Endothelial cell of umbilical vein (primary cell): Measurements from ENCODE around the gene NPC1L1. TPM values are rescaled to one million over a fixed set of nuclear protein-coding genes. Genes with fewer than 3 reads are reported as not detected.

Experiments
- BruUV-seq: library from RNA; stranded (reverse); fragments of 400-500 nt; replicated peaks from 2 replicates; lab custom pipeline; 2021; lab: Mats Ljungman, UMichigan
- CTCF ChIA-PET: fragments of 300-600, 350-600 bp; sonication (Branson Sonifier 250); formaldehyde crosslinking; loops from one replicate; lab custom pipeline; 2021; ENCODE audit warnings: antibody characterized with exemption, inconsistent platforms; lab: Charles Lee
- POLR2A ChIA-PET: fragments of 300-600, 350-600 bp; sonication (Branson Sonifier 250); formaldehyde crosslinking; loops from one replicate; lab custom pipeline; 2021; ENCODE audit warnings: antibody characterized with exemption, inconsistent platforms; lab: Charles Lee
- DNase-seq: peaks from one replicate; pipeline ENCODE4 v3.0.0-alpha.2; 2011; ENCODE audit warnings: low read depth, low spot score
- FAIRE-seq: peaks from 2 replicates; lab custom pipeline; 2011; peaks lifted over from hg19 to GRCh38; lab: Jason Lieb, UNC
- H2AFZ ChIP-seq: 2 replicates; pipeline ENCODE4 v1.6.0; 2012; ENCODE audit warnings: low read depth, low read length, control low read depth, inconsistent platforms
- H3K27ac ChIP-seq: 2 replicates; pipeline ENCODE4 v1.5.1; 2011; ENCODE audit warnings: low read depth, mild to moderate bottlenecking, control low read depth, low read length, moderate library complexity; ENCODE audit not compliant: insufficient read depth
- H3K27me3 ChIP-seq, 2 experiments: 2 replicates each; pipeline versions ENCODE4 v1.6.0 to v1.6.1; 2011; ENCODE audit warnings: low read length in 2 of 2, mixed read lengths in 1 of 2; ENCODE audit not compliant: control insufficient read depth in 2 of 2, insufficient read depth in 2 of 2
- H3K36me3 ChIP-seq, 2 experiments: 2 replicates in 1 of 2; 3 replicates in 1 of 2; pipeline ENCODE4 v1.5.1; 2011; ENCODE audit warnings: low read length in 2 of 2, mild to moderate bottlenecking in 1 of 2, moderate library complexity in 1 of 2; ENCODE audit not compliant: control insufficient read depth in 2 of 2, insufficient read depth in 2 of 2; ENCODE audit errors: extremely low read depth in 1 of 2
- H3K4me1 ChIP-seq: 3 replicates; pipeline ENCODE4 v1.5.1; 2011; ENCODE audit warnings: mild to moderate bottlenecking, low read length; ENCODE audit not compliant: control insufficient read depth, insufficient read depth; ENCODE audit errors: extremely low read depth
- H3K4me2 ChIP-seq: 2 replicates; pipeline ENCODE4 v1.6.1; 2011; ENCODE audit warnings: low read length, control low read depth, mixed read lengths; ENCODE audit not compliant: insufficient read depth
- H3K4me3 ChIP-seq, 3 experiments: fragments of 200-600 bp in 1 of 3; sonication (generic), shearing (Covaris generic) in 1 of 3; replicated peaks in 1 of 3; 2 replicates each; pipeline ENCODE4 v1.5.1; 2011 to 2016; ENCODE audit warnings: control low read depth in 3 of 3, low read length in 3 of 3, mild to moderate bottlenecking in 2 of 3, inconsistent platforms in 1 of 3, low read depth in 1 of 3, moderate library complexity in 1 of 3; ENCODE audit not compliant: insufficient read depth in 1 of 3
- H3K79me2 ChIP-seq: 2 replicates; pipeline ENCODE4 v1.6.0; 2012; ENCODE audit warnings: low read length, inconsistent platforms; ENCODE audit not compliant: control insufficient read depth, insufficient read depth
- H3K9ac ChIP-seq: replicated peaks from 2 replicates; pipeline ENCODE3; 2011; ENCODE audit warnings: low read length, control low read depth; ENCODE audit not compliant: insufficient read depth; ENCODE audit errors: extremely low read depth
- H3K9me1 ChIP-seq: replicated peaks from 3 replicates; pipeline ENCODE4 v1.6.0; 2011; ENCODE audit warnings: mild to moderate bottlenecking, low read length; ENCODE audit not compliant: control insufficient read depth, insufficient read depth; ENCODE audit errors: extremely low read depth
- H3K9me3 ChIP-seq: replicated peaks from 2 replicates; pipeline ENCODE4 v1.5.1; 2012; ENCODE audit warnings: low read length, inconsistent platforms; ENCODE audit not compliant: control insufficient read depth, insufficient read depth
- H4K20me1 ChIP-seq: replicated peaks from 2 replicates; pipeline ENCODE3; 2011; ENCODE audit warnings: mild to moderate bottlenecking, low read length; ENCODE audit not compliant: control insufficient read depth, insufficient read depth; ENCODE audit errors: extremely low read depth
- EZH2 ChIP-seq: IDR thresholded peaks from 2 replicates; pipeline ENCODE4 v1.6.1; 2012; ENCODE audit warnings: borderline replicate concordance, low read depth, mild to moderate bottlenecking, moderate library complexity, low read length, inconsistent platforms; ENCODE audit not compliant: severe bottlenecking
- FOS ChIP-seq: IDR thresholded peaks from 2 replicates; pipeline ENCODE4 v1.6.1; 2011; ENCODE audit warnings: mild to moderate bottlenecking, low read length, moderate library complexity, borderline replicate concordance; ENCODE audit not compliant: insufficient read depth
- GATA2 ChIP-seq: IDR thresholded peaks from 2 replicates; pipeline ENCODE4 v1.7.0; 2011; ENCODE audit warnings: low read depth, mild to moderate bottlenecking, moderate library complexity, mixed read lengths, low read length; ENCODE audit not compliant: insufficient read length, insufficient read depth
- JUN ChIP-seq: IDR thresholded peaks from 2 replicates; pipeline ENCODE4 v1.6.1; 2011; ENCODE audit warnings: borderline replicate concordance, low read depth; ENCODE audit not compliant: insufficient read length, insufficient read depth
- MAX ChIP-seq: IDR thresholded peaks from 2 replicates; pipeline ENCODE4 v1.6.1; 2011; ENCODE audit not compliant: insufficient read depth, insufficient read length
- MYC ChIP-seq: IDR thresholded peaks from one replicate; pipeline ENCODE4 v1.6.1; 2011; ENCODE audit warnings: mild to moderate bottlenecking, low read depth, low read length
- POLR2A ChIP-seq: IDR thresholded peaks from 2 replicates; pipeline ENCODE4 v1.6.1; 2012; ENCODE audit warnings: low read depth, mild to moderate bottlenecking, control low read depth, low read length
- POLR2AphosphoS5 ChIP-seq: IDR thresholded peaks from 2 replicates; pipeline ENCODE4 v1.6.1; 2012; ENCODE audit warnings: low read depth, mild to moderate bottlenecking, control low read depth, low read length, moderate library complexity; ENCODE audit not compliant: insufficient read depth
- dilution Hi-C: fragments of 300-500 bp; cut with MboI; formaldehyde crosslinking; loops from one replicate; pipeline ENCODE4 v1.15.0; 2019; ENCODE audit warnings: low sequenced_read_pairs; ENCODE audit not compliant: extremely low pct_ligation_motif_present
- intact Hi-C: fragments of 100-400 bp; cut with micrococcal nuclease; formaldehyde crosslinking; loops from one replicate; pipeline ENCODE4 v1.10.0; 2022
- polyA plus RNA-seq, 4 experiments: library from polyadenylated mRNA; depleted of rRNA in 3 of 4; stranded (reverse) in 3 of 4; unstranded in 1 of 4; fragments of >200 nt; gene quantifications; 2 replicates each; pipeline versions ENCODE4 v1.2.1 to v1.2.3, GENCODE V29; 2011 to 2012; ENCODE audit warnings: missing spikeins in 1 of 4
- total RNA-seq: library from RNA; stranded (reverse); gene quantifications from 2 replicates; pipeline ENCODE4 v1.2.3, GENCODE V29; 2021
- TF ChIP-seq, protein P1 (sequence below), 2 donors: IDR thresholded peaks; 1 replicate in 1 of 2; 2 replicates in 1 of 2; pipeline ENCODE4 v1.5.1; 2011; ENCODE audit warnings: low read length in 2 of 2, mild to moderate bottlenecking in 2 of 2, moderate library complexity in 2 of 2, control low read depth in 1 of 2, inconsistent platforms in 1 of 2, low read depth in 1 of 2; ENCODE audit not compliant: insufficient read depth in 1 of 2; ENCODE audit errors: extremely low read depth in 1 of 2

Gene NPC1L1
- total and polyA plus RNA-seq, 2 donors (not counting 3 experiments of a cell fraction or from before 2014, with no cell fraction given) = not detected

GRCh38 chr7:44581879-44582603 lies 40.9 kb upstream of the NPC1L1 start, which contains the start of gene TMED4:
TMED4 (minus strand) TSS chr7:44582231; CDS start chr7:44582206, 25 bp downstream.
- intact Hi-C loops (loop anchor here (1.0 to 2.0 kb wide), 5 partner anchors 24 to 529 kb away; partner anchors contain the start of genes H2AZ2, OGDH, PPIA and TBRG4), dilution Hi-C loops (no loop called here)
- peaks cover 17% of the 10 kb centered on the region for H3K79me2 ChIP-seq
- no TSS peak for BruUV-seq
- DNase-seq (peak; percentile 99), FAIRE-seq (peak; percentile 99)
- peak within 1 kb of the TSS; percentile 27 for H2AFZ ChIP-seq
- H3K9ac ChIP-seq = peak within 1 kb of the TSS; percentile 66
- ChIA-PET POLR2A (interaction anchor here (0.6 to 1.4 kb wide), 5 partner anchors 8 to 414 kb away, joined by 3 to 6 read pairs (median 6); partner anchors contain the start of genes DDX56 and H2AZ2), CTCF (interaction anchor here (0.7 to 2.6 kb wide), 7 partner anchors 9 to 391 kb away, joined by 3 to 20 read pairs (median 4); partner anchors contain the start of genes DDX56 and H2AZ2)
- H3K9me1 ChIP-seq = no peaks in the 10 kb centered on the region
- H3K4me1 ChIP-seq = peaks cover 8% of the 10 kb centered on the region
- no peaks in the 10 kb centered on the region for H3K9me3 ChIP-seq
- H3K4me3 ChIP-seq = peak within 1 kb of the TSS; percentile 34 to 78 (median 67)
- H4K20me1 ChIP-seq = no peaks in the 10 kb centered on the region
- peak within 1 kb of the TSS; percentile 72 for H3K4me2 ChIP-seq
- TF ChIP-seq POLR2A = peak; percentile 98
- TF ChIP-seq, protein P1, sequence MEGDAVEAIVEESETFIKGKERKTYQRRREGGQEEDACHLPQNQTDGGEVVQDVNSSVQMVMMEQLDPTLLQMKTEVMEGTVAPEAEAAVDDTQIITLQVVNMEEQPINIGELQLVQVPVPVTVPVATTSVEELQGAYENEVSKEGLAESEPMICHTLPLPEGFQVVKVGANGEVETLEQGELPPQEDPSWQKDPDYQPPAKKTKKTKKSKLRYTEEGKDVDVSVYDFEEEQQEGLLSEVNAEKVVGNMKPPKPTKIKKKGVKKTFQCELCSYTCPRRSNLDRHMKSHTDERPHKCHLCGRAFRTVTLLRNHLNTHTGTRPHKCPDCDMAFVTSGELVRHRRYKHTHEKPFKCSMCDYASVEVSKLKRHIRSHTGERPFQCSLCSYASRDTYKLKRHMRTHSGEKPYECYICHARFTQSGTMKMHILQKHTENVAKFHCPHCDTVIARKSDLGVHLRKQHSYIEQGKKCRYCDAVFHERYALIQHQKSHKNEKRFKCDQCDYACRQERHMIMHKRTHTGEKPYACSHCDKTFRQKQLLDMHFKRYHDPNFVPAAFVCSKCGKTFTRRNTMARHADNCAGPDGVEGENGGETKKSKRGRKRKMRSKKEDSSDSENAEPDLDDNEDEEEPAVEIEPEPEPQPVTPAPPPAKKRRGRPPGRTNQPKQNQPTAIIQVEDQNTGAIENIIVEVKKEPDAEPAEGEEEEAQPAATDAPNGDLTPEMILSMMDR (IDR thresholded peaks at IDR 0.05; ENCODE audit: extremely low read depth in 1 of 2, insufficient read depth in 1 of 2, low read depth in 1 of 2, low read length in 2 of 2) = no peak
- TF ChIP-seq MYC = no peak
- peak; percentile 87 for TF ChIP-seq POLR2AphosphoS5
- TF ChIP-seq FOS = no peak
- TF ChIP-seq EZH2 = no peak
- no peak for TF ChIP-seq JUN
- no peak for TF ChIP-seq GATA2
- TF ChIP-seq MAX = no peak
- no peaks in the 10 kb centered on the region for H3K27me3 ChIP-seq
- H3K27ac ChIP-seq = peak within 1 kb of the TSS; percentile 73
- peaks cover 7 to 8% of the 10 kb centered on the region in 2 experiments for H3K36me3 ChIP-seq
